Activated CD4-positive, alpha-beta T cell treated with anti-CD3 and anti-CD28 coated beads, Interleukin-2, amount 50 U/mL, for 48 hours (primary cell): ENCODE results near the gene LRRC47.

ENCODE experiments used
- DNase-seq, 2 experiments: peaks; one replicate each; pipeline ENCODE4 v3.0.0-alpha.2; 2020

The LRRC47 gene

DNA sequence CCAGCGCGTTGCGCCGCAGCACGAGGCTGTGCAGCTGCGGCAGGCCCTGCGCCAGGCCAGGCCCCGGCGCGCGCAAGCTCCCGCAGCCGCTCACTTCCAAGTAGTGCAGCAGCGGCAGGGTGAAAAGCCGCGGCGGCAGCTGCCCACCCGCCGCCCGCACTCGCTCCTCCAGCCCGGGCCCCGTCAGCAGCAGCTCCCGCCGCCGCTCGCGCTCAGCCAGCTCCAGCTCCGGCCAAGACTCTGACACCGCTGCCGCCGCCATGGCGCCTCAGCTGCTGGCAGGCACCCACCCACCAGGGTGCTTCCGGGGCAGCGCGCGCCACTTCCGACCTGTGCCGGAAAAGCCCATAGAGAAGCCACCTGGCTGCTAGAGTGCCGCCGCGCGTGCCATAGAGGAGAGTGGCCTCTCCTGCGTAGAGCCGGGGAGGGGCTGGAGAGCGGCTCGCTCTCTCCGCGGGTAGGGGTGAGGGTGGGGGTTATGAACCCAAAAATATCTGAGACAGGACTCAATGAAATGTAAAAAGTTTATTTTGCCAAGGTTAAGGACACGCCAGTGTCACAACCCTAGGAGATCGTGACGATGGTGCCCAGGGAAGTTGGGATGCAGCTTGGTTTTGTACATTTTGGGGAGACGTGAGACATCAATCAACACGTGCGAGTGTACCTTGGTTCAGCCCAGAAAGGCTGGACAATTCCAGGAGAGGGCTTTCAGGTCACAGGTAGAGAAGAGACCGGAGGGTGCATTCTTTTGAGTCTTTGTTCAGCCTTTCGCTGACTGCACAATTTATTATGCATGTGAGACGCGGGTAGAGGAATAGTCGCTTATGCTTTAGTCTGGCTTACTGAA, at the start of gene LRRC47:
TSS of gene LRRC47 (minus strand) at position 284 of the 847 bp plus-strand sequence. CDS start at position 262, 22 bp downstream.
- peak; percentile 94 to 95 for DNase-seq

DNA sequence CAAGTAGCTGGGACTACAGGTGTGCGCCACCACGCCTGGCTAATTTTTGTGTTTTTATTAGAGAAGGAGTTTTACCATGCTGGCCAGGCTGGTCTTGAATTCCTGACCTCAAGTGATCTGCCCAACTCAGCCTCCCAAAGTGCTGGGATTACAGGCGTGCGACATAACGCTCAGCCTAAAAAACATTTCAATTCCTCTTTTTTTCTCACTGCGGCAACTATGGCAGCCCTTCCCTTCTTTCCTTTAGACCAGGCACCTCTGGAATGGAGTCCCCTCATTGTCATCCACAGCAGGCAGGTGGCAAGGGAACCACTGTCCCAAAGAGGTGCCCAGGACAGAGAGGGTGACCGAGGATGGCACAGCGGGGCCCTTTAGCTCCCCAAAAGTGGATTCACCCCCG, 46.6 kb upstream of the LRRC47 start:
- no peak for DNase-seq

DNA sequence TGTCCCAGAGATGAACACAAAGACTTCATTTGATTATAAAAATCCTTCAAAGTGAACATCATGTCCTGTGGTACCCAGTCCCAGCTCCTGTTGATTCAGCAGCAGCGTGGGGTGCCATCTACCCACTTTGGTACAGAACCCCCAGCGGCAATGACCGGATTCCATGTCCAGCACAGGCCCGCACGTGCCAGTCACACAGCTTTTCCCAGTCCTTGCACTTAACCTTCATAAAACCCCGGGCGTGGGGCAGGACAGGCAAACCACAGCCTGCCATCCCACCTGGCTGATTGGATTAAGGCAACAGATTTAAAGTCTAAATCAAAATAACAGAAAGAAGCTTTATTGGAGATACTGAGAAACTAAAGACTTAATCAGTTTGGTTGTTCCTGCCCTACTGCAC, 45.2 kb upstream of the LRRC47 start:
- no peak for DNase-seq

DNA sequence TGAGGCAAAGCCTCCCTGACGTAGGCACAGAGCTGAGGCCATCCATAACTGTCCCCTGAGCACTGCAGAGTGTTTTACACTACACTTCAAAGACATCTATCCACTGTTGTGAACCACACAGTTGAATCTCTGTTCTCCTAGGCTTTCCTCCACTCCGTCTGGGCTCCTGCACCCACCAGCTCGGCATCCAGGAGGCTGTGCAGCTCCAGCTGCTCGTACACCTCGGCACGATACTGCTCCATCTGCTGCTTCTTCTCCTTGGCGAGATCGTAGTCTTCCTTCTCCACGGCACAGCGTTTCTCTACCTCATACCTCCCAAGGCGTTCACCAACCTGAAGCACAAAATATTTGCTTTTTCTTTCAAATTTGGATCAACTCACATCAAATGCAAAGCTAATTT, 42.5 kb upstream of the LRRC47 start:
- no peak for DNase-seq

DNA sequence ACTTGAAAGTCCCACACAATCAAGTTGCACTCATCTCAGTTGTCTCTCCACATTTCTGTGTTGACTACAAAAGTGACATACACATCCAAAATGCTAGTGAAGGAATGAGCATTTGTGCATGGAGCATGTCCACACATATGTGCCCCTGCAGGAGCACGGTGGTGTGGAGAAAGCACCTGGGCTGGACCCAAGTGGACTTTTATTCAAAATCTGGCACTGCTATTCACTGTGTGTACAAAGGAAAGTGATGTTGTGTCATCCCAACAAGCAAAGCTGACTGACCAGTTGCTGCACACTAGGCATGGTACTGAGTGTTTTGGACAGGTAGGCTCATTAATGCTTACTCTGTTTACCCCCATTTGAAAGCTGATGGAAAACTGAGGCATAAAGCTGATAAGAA, 41.4 kb upstream of the LRRC47 start:
- DNase-seq, result no peak

DNA sequence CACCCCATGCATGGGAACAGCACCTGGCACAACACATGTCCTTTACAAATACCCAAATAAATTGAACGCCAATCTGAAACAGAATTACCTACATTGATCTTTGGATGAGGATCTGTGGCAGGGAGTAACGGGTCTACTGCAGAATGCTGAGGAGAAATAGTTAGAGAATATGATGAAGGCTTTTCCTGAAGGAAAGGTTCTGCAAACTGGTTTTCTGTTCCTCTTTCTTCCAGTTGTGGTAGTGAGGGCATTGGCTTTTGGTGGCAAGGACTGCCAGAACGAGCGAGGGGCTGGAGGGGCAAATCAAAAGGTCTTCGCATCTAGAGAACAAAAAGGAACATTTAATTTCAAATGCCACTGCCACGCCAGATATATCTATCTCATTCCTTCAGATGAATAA, 40.9 kb upstream of the LRRC47 start:
- DNase-seq, result no peak

DNA sequence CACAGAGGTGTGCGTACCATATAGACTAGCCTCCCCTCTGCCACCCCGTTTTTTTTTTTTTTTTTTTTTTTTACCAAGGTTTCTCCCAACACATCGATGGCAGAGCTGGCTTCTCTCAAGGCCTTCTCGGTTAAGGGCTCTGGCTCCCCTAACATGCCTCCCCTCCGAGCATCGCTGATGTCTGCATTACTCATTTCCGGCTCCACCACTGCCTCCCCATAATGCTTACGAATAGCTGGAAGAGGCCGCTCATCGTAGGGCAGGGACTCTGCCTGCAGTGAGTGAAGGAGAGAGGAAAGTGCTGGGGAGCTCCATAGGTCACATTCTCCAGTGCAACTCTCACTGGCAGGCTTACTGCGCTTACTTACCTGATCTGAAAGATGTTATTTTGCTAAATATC, 40.1 kb upstream of the LRRC47 start:
- no peak for DNase-seq

DNA sequence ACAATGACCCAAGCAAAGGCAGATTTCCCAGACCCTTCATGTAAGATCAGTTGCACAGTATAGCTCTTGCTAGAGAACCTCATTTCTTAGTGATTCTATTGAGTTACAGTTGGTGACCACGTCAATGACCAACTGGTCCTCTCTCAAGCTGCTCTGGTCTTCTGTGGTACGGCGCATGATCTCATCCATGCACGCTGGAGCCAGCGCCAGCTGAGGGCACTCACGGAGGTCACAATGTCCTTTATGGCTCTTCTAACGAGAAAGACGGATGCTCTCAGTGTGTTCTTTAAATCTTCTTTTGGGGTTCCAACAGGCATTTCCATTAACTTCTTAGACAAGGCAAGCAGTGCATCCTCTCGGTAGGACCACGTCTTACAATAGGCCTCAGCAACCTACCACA, 38.4 kb upstream of the LRRC47 start:
- no peak for DNase-seq

DNA sequence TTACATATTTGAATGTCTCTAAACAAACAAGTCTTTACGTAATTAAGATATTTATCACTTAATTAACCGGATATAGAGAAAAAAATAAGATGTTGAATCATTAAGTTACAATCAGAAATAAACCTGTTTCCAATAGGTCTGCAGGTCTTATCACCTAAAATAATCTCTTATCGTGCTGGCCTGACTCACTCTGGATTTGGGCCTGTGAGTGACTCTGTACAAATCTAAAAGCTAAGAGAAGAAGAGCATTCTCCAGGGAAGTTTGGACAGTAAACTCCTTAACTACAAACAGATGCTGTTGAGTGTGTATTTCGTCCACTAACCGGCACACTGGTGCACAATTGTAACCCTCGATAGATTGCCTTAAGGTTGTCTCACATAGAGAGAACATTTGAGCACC, 35.4 kb upstream of the LRRC47 start:
- no peak for DNase-seq

DNA sequence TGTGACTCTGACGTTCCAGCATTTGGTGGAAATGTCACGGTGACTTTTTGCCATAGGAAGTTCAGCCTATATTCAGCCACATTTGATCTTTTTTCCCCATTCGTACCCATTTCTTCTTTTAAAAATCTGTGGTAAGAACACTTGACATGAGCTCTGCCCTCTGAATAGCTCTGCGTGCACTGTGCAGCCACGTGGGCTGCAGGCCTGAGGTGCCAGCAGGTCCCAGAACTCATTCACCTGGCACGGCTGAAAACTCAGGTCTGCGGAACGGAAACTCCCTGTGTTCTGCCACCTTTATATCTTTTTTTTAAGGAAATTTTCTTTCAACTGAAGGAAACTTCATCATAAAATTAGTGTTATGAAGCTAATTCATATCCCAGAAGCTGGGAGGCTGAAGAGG, 32.1 kb upstream of the LRRC47 start:
- no peak for DNase-seq

DNA sequence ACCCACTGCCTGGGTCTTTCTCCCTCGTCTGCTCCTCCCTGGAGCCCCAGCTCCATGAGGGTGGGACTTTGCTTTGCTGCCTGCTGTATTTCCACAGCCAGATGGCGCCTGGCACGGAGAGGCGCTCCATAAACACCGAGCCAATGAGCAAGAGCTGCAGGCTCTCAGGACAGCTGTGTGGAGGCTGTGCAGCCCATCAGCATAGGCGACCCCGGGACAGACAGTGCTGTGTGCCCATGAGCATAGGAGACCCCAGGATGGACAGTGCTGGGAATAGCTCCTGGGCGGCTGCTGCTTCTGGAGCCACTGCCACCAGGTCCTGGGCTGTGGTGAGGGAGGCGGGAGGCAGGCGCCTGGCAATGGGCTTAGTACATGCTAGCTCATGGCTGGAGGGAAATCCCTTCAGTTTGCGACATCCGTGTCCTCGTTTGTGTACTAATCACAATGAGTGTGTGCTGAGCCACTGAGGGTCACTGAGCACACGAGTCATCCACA, 31.6 kb upstream of the LRRC47 start:
- DNase-seq, result no peak

DNA sequence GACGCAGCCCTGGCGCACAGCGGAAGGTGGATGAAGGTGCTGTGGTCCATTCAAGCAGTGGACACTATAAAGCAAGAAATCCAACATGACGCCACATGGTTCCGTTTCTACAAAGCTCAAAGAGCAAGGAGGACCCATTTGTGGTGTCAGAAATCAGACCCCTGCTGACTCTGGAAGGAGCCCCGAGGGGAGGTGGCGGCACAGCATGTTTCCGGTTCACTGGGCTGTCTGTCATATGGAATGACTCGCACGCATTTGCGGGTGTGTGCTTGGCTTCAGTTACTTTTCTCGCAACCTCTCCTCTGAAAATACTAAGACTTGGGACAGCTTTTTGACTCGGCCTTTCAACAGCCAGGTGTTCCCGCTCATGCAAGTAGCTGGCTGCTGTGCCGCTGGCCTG, 29.1 kb upstream of the LRRC47 start:
- no peak for DNase-seq

DNA sequence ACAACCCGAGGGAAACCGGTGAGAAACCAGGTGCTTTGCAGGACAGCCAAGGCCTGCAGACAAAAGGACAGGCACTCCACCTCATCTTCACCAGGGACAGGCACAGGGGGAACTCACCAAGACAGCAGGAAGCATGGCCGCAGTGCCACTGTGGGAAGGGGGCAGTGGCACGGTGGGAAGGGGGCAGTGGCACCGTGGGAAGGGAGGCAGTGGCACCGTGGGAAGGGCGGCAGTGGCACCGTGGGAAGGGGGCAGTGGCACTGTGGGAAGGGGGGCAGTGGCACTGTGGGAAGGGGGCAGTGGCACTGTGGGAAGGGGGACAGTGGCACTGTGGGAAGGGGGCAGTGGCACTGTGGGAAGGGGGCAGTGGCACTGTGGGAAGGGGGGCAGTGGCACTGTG, 28.4 kb upstream of the LRRC47 start:
- no peak for DNase-seq

DNA sequence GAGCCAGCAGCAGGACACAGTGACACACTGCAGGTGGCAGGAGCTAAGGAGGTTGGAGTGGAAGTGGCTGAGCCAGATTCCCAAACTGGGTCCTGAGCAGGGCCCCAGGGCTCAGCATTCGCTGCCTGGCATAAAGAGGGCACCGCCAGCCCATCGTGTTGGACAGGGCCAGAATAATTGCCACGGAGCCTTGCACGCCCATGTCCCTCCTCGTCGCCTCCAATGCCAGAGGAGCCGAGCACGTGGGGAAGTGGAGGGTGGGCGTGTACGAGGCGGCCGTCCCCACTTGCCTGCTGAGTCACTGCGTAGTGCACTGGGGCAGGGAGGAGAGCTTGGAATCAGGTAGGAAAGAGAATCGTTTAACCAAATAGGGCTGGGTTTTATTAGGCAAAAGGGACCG, 26.1 kb upstream of the LRRC47 start:
- no peak for DNase-seq

DNA sequence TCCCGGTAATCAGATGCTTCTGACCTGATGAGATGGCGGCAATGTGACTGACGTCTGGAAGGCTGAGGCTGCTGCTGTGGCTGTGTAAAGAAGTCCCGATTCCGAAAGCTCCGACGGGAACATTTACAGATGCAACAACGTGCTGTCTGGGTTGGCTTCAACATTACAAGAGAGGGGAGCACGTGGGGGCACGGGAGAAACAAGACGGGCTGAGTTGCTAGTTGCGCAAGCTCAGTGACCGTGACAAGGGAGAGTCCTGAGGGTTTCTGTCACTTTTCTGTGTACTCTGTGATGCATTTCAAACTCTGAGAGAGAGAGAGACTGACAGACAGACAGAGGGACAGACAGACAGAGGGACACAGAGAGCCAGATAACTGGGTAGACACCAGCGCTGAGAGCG, 25.6 kb upstream of the LRRC47 start:
- DNase-seq, result no peak

DNA sequence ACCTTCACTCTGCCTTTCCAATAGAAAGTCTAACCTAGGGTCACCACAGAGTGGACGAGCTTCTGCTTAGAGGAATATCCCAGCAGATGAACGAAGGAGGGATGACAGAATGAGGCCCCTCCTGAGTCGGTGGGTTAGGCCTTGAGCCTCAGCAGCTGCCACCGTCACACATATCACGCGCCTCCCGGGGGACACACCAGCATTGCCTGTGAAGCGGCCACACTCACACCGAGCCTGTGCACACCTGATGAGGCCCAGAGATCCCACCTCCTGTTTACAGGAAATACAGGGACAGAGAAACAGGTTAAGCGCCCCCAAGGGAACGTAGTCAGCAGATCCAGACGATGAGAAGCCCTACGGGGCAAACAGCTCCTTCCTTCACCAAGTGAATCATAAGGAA, 25.1 kb upstream of the LRRC47 start:
- no peak for DNase-seq

DNA sequence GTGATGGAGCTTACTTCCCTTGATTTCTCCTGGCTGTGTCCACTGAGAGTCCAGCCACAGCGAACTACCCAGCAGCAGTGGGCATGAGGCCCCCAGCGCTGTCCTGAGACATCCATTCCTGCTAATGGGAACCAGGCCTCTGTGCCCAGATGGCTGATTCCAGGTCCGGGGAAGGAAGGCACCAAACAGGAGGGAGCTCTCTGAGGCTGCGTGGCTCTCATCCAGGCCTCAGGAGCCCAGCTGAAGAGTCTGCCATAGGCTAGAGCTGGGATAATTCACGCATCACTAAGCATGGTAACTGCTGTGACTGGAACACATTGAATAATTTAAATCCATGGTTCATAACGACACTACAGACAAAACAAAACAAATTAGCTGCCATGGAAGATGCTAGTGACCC, 24.7 kb upstream of the LRRC47 start:
- DNase-seq, result no peak

DNA sequence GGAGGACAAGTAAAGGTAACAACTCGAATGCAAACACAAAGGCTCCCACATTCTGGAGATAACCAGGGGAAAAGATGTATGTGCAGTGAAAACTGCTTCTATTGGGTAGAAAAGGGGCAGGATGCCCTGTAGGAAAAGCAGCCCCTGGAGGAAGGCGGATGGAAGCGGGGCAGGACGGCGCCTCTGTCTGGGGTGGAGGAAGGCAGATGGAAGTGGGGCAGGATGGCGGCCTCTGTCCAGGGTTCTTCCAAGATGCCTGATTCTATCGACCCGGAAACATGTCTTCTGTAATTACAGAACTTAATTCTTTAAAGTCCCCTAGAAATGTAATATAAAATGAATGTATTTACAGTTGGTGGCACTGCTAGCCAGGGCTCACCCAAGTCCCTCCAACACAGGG, 24.0 kb upstream of the LRRC47 start:
- no peak for DNase-seq

DNA sequence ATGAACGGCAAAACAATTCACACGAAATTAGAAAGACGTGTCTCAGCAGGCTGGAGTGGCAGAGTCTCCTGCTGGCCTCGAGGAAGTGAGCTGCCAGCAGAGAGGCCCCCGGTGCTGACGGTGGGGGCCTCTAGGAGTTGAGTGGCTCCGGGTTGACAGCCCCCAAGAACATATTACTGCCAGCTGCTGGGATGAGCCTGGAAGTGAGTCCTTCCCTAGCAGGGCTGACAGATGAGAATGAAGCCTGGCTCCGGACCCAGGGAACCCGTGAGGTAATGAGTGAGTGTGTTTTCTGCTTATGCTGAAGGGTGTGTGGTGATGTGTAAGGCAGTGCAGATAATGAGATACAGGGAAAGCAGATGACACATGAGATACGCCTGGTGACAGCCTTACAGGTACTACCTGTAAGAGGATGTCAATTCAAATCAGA, 23.5 kb upstream of the LRRC47 start:
- DNase-seq, result no peak

DNA sequence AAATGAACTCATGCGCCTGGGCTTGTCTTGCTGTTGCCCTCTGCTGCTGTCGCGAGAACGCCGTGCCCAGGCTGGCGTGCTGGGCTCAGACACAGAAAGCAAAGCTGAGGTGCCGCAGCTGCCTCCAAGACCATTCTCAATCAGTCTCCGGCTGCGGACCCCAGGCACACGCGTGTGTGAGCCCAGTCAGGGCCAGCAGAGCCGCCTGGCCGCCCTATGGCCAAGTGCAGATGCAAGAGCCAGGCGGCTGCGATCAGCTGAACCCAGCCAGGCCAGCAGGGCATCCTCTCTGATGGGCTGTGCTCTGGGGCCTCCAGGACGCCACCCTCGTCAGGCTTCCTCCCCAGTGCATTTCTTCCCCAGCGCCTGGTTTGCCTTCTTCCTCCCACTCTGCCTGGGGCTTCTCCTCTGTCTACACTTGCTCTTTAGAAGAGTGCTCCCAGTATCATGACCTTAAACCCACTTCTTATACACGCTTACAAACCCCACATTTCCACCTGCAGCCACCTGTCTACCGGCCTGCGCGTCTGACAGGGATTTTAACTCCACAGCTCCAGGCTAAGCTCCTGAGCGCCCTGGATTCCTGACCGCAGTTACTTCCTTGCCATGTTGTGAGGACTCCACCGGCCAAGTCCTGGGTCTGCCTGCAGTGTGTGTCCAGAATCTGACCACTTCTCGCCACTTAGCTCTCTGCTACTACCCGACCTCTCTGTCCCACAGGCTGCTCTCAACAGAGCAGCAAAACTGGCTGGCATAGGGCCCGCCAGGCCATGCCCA, 21.7 kb upstream of the LRRC47 start:
- DNase-seq, result no peak

DNA sequence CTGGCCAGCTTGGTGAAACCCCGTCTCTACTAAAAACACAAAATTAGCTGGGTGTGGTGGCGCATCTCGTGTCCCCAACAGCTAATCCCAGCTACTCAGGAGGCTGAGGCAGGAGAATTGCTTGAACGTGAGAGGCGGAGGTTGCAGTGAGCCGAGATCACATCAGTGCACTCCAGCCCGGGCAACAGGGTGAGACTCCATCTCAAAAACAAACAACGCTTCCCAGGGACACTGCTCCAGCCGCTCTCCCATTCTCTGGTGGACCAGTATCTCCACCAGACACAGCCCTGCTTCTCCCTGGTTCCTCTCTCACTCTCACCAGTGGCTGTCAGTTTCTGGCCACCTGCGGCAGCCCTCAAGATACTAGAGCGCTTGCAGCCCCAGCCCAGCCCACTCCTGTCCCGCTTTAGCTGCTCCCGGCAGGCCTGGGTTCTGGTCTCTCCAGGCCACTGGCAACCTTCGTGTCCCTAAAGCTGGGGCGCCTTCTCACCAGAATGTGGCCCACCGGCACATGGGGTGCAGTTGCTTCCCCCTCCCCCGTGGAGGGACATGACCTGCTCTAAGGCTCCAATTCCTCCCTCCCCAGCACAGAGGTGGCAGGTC, 20.9 kb upstream of the LRRC47 start:
- no peak for DNase-seq

DNA sequence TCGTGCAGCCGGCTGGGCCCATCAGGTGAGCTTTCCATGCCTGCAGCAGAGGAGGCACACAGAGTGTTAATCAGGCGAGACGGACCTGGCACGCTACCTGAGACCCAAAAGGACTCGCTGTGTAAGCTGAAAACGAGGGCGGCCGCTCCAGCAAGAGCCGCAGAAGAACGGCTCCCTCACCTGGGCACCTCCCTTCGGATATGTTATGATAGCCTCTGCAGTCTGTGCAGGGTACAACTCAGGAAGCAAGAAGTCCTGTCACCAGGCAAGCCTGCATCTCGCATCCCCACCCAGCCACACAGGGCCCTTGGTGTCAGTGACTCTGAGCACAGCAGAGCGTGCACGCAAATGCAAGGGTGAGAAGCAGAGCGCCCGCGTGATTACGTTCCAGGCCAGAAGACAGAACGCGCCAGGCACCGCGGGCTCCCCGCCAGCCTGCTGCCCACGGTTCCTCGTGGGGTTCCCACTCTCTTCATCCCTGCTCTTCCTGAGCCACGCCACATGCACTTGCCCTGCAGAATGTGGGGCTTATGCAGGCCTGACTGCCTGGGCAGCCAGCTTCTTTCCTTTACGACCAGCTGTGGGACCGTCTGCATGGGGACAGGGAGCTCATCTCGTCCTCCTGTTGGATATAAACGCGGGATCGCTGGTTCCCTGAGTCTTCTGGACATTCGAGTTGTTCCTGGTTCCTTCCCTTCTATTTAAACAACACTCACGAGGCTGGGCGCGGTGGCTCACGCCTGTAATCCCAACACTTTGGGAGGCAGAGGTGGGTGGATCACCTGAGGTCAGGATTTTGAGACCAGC, 20.2 kb upstream of the LRRC47 start:
- DNase-seq, result no peak
